Measurements from ENCODE around the gene GOLGA8H.
A peak's percentile ranks its signal among the peaks of the same experiment; 100 is the strongest.
"Not testable (repeated sequence)": the region's sequence is repeated elsewhere in the genome, so short reads cannot be mapped to it uniquely, and the experiment has no call there.

Gene GOLGA8H
- 0 reads per million in 4 donors for total RNA-seq

- not testable (repeated sequence) for DNase-seq
These were observed at the start of gene GOLGA8H for GRCh38 chr15:30603796-30604195. TSS of gene GOLGA8H (plus strand) at chr15:30604028. CDS start at chr15:30604126, 98 bp downstream.

GRCh38 chr15:30566949-30567348, 36.9 kb upstream of the GOLGA8H start:
- DNase-seq: not testable (repeated sequence)

- DNase-seq: not testable (repeated sequence)
These were observed 30.8 kb upstream of the GOLGA8H start for GRCh38 chr15:30573012-30573491.

GRCh38 chr15:30579394-30579970, 24.3 kb upstream of the GOLGA8H start:
- not testable (repeated sequence) for DNase-seq

GRCh38 chr15:30580716-30581115, 23.1 kb upstream of the GOLGA8H start:
- not testable (repeated sequence) for DNase-seq

- not testable (repeated sequence) for DNase-seq
These were observed 4.9 kb upstream of the GOLGA8H start for GRCh38 chr15:30598953-30599352.

- not testable (repeated sequence) for DNase-seq
These were observed 8.4 kb downstream of the GOLGA8H start for GRCh38 chr15:30612271-30612670.

- DNase-seq: not testable (repeated sequence)
These were observed 17.5 kb downstream of the GOLGA8H start for GRCh38 chr15:30621342-30621741.

- DNase-seq: peak; percentile 89 to 97 (median 93)
These were observed 21.8 kb downstream of the GOLGA8H start, which contains the start of gene ARHGAP11B for GRCh38 chr15:30625436-30626193. TSS of gene ARHGAP11B (plus strand) at chr15:30626128.

GRCh38 chr15:30626194-30626565, 22.4 kb downstream of the GOLGA8H start:
- DNase-seq: peak in 1 of 5 donors; percentile 37

GRCh38 chr15:30626632-30627031, 22.8 kb downstream of the GOLGA8H start:
- not testable (repeated sequence) for DNase-seq

GRCh38 chr15:30650012-30650929, 46.4 kb downstream of the GOLGA8H start:
- DNase-seq: peak in 1 of 5 donors; percentile 7

- not testable (repeated sequence) for DNase-seq
These were observed 57.3 kb downstream of the GOLGA8H start for GRCh38 chr15:30661154-30661553.

Data from T-helper 1 cell (primary cell).